Activated CD8-positive, alpha-beta memory T cell treated with anti-CD3 and anti-CD28 coated beads for 1 hour (primary cell): ENCODE measurements around the gene TRABD2B.

Experiments
- DNase-seq, 2 donors: peaks; one replicate each; pipeline ENCODE4 v3.0.0-alpha.2; 2020; ENCODE audit warnings: low read depth in 1 of 2; ENCODE audit errors: extremely low read depth in 1 of 2

Gene TRABD2B

DNA sequence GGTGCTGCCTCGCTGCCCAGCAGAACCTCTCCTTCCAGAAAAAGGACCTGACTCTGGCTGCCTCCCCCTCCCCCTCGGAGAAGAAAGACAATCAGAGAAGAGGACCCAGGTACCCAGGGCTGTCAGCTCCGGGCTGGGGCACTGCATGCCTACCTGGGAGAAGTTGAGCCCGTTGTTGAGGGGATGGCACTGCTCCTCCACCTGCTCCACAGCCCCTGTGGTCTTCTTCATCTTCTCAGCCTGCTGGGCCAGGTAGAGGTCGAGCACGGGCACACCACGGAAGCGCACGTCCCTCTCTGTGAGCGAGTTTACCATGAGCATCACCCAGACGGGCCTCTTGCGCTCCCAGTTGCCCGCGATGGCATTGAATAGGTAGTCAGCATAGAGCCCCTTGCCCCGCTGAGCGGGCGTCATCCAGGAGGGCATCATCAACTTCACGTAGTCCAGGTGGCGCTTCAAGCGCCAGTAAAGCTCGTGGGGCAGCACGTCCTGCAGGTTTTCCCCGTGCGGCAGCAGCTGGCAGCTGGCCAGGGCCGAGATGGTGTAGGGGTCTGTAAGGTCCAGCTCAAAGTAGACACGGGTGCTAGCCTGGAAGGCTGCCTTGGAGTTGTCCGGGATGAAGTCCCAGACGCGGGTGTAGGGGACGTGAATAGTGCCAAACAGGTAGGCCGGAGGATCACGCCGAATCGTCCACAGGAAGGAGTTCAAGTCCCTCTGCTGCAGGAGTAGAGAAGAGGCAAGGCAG lies 3.1 kb downstream of the TRABD2B start:
- DNase-seq = no peak

DNA sequence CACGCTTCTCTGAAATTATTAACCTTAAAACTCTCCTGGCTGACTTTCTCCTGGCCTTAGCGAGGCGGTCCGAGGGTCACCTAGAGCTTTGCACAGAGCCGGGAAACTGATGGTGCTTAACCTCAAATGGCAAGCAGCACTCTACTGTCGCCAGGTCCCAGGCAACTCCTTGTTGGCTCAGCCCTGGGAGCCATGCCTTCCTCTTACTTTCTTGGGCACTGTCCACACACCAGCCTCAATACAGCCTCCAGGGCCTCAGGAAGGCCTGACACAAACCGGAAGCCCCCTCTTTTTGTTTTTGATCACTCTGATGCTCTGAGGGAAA lies 3.8 kb downstream of the TRABD2B start:
- no peak for DNase-seq

DNA sequence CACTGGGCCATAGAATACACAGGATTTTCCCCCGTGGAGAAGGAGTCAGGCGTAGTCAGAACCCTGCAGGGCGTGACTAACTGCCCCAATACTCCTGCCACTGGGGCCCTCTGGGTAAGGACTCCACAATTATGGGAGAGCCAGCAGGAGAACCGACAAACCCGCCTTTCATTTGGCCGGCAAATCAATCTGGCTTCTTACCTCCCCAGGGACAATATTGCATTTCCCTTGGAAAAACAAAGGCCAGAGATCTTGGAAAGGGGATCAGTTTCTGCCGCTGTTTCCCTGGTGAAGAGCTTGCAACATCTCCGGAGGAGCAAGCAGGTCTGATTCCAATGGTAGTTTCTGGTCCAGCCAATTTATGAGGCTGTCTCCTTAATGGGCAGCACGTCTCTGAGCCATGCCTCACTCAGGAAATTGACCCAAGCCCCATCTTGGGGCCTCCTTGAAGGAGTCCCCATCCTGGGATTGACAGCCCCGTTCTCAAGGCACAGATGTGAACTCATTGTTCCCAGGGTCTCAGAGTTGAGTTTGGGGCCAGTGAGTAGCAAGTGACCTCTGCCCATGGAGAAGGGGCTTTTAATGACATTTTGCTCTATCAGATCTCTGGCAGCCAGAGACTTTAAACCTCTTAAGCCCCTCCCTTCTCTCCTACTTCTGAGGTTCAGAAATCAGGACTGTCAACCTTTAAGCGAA lies 4.3 kb downstream of the TRABD2B start:
- no peak for DNase-seq

DNA sequence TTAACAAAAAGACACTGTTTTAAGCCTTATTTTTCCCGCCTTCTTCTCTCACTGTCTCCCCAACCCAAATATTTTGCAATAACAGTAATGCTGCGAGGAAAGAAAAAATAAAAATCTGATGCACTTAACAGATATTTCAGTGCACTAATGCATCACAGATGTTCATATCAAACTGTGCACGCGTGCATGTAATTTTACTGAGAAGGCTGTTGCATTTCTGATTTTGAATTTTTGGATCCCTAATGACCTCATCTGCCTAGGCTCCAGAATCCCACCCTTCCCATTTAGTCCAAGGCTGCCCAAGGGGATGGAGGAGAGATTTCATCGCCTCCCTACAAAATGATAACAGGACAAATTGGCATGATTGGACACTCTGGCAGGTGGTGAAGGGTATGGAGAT lies 5.5 kb downstream of the TRABD2B start:
- no peak for DNase-seq

DNA sequence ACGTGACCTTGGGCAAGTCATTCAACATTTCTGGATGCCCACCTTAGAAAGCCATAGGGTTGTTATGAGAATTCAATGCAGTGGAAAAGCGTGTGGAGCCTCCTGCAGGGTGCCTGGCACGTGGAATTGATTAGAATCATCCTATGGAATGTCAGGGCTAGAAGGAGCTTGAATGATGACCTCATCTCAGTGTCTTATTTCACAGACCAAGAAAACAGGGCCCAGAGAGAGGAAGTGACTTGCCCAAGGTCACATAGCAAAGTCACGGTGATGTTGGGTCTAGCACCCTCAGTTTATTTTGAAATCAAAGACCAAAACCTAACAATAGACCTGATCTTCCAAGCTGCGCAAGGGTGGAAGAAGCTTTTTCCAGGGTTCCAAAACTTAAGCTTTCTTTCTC lies 6.0 kb downstream of the TRABD2B start:
- DNase-seq = no peak

DNA sequence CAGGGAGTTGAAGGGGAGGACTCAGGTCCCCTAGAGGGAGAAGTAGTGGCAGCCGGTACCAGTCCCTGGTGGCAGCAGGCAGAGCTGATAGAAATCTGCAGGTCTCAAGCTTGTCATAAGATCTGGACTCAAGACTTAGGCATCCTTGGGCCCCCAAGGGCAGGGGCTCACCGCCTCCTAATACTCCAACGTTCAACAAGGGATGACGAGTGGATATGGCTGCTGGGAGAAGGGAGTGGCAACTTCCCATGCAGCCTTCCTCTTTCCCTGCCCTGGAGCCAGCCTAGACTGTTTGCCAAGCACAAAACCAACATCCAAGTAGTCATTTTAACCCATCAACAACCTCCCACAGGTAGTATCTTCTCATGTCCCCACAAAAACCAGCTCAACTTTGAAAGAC lies 6.9 kb downstream of the TRABD2B start:
- DNase-seq = no peak

DNA sequence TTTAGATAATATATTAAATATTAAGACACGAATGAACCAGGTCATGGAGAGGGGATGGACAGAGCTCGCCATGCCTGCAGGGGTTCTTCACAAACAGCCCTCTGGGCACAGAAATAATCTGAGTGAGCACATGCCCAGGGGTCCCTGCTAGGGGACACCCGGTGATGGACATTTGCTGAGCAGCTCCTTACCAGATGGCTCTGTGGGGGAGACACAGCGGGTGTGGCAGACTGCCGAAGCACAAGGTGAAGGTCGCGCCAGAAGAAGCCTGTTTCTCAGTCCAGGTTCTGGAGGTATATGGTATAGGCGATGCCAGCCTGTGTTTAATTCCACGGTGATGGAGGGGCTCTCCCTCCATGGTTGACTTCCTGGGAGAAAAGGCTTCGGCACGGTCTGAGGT lies 9.6 kb downstream of the TRABD2B start:
- DNase-seq = no peak

DNA sequence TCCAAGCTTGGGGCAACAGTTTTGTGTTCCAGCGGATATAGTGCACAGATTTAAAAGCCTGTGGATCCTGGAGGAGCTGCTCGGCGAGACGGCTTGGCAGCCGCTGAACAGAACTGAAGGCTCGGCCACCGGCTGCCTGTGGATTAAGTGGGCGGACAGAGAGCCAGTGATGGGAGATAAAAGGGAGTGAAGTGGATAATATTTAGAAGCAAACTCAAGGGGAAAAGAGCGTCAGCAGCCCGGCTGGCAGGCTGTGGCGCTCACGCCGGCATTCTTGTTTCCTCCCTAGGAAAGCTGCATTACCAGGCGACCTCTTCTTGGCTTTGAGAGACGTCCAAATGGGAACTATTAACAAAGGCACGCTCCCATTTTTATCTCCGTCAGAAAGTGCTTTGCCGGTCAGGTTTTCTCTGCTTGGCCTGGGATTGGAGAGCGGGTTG lies 10.4 kb downstream of the TRABD2B start:
- DNase-seq = no peak

DNA sequence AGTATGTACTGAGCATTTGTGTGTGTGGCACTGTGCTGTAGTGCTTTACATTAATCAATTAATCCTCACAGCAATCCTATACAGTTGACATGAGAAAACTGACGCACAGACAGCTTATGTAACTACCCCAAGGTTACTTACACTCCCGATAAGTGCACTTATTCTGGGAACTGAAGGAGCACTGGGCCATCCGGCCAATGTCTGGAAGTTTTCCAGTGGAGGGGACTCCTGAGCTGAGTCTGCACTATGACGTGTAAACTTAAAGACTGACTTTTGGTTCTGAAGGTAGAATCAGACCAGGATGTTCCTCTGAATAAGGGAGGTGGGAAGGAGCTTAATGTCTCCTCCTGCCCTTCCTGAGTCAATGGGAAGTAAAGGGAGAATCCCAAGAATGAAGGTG lies 12.2 kb downstream of the TRABD2B start:
- no peak for DNase-seq

DNA sequence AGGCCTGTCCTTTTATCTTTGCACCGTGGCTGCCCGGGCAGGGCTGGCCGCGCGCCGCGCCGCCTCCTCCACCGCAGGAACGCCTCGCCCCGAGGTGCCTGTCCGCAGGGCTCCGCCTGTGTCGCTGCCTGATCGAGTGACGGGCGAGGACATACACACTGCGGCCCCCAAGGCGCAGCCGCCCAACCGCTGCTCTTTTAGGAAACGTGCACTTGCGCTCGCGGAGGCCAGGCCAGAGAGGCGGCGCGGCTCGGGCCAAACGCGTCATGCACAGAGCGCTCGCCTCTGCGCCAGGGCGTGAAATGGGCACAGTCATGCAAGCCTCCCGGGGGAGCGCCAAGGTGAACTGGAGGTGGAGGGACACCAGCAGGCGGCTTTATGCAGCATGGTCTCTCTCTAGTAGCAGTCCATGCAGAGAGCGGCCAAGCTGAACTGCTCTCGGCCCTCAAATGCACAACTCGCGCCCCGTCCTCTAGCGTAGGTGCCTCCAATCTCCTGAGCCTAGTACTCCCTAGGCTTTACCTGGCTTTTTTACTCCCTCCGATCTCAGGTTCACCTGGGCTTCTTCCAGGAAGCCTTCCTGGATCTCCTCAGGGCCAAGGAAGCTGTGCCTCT lies 12.9 kb downstream of the TRABD2B start:
- no peak for DNase-seq

DNA sequence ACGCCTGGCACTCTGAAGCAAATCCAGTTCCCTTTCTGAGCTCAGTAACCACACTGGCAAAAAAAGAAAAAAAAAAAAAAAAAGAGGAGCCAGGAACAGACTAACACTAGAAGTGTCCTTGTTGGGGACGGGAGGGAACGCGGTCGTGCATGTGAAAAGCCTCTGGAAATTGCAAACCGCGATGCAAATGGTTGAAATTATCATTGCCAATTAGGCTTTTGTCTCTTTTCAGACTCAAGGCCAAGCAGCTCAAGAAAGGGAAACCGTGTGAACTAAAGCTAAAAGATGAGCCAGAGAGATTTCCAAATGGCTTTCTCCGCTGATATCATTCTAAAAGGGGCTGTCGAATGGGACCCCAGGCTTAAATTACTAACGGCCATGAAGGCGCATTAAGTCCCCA lies 13.5 kb downstream of the TRABD2B start:
- DNase-seq = no peak

DNA sequence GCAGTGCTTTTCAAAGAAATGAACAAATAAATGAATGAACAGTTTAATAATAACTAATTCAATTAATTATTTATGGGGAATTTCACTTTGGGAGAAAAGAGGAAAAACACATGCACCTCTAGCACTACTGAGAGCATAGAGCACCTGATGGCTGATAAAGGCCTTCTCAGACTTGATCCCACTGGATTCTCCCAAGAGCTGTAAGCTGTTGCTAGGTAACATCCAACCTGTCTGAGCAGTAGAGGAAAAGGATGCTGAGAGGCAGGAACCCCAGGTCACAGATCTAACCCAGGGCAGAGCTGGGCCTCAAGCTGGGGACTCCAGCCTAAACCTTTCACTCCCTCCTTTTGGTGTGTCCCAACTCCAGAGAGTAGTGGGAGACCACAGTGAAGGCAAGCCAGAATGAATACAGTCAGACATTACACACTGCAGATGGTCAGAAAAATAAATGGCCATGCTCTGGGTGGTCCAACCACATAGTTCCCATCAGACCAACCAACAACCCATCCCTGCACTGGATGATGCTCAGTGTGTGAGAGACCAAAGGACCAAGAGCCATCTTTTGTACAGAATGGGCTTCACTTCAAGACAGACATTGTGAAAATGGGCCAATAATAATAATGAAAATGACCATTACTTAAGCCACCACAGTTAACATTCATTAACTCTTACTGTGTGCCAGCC lies 15.4 kb downstream of the TRABD2B start:
- DNase-seq = no peak

DNA sequence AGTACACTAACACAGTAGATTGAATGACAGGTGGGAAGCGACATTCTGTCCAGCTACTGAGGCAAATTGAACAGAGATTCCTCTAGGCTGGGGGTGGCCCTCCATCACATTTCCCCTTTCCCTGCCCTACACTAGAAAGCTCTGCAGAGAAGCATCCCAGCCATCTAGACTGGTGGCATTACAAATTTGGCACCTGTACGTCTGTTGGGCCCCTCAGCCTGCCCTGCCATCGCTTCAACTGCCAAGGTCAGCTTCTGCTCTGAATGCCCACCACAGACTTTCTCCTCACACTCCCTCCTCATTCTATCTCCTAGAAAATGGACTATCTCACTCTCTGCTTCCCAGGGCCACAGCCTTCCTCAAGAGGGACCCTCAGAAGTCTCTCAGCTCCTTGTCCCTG lies 16.7 kb downstream of the TRABD2B start:
- DNase-seq = no peak

DNA sequence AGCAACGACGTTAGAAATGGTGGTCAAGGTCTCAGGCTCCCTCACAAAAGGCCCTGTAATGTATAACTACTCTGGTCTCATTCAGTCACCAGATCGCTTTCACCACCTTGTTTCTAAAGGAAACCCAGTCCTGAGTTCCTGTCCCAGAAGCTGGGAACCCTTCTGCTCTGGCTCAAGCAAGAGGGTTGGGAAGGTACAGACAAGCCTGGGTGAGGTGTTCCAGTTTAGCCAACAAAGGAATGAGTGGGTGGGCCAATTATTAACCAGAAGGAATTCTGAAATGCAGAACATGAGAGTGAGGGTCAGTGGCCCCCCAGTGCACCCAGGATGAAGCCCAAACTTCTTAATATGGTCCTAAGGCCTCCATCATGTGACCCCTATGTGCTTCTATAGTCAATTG lies 17.5 kb downstream of the TRABD2B start:
- no peak for DNase-seq

DNA sequence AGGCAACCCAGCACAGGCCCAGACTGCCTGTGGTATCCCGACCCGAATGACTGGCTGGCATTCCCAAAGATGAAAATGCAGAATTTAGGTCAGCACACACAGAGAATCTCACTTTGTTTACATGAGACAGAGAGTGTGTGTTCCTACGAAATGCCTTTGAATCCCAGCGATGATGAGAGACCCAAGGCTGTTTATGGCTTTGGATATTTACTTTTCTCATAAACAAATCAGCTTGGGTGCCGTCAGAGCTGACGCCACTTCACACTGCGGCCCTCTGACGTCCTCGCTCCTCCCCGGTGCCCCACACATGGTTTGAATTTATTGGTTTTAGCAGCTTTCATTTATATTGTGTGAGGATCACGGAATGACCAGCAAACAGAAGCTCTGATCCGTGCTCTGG lies 18.7 kb downstream of the TRABD2B start:
- no peak for DNase-seq

DNA sequence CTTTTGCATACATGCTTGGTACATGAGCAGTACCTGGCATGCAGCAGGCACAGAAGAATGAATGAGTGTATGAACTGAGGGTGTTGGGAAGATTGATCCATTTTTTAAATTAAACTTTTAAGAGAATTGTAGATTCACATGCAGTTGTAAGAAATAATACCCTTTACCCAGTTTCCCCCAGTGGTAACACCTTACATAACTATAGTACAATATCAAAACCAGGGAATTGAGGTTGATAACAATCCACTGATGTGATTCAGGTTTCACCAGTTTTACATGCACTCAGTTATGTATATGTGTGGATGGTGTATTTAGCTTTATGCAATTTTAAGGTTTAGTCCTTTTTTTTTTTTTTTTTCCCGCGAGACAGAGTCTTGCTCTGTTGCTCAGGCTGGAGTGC lies 20.5 kb downstream of the TRABD2B start:
- no peak for DNase-seq

DNA sequence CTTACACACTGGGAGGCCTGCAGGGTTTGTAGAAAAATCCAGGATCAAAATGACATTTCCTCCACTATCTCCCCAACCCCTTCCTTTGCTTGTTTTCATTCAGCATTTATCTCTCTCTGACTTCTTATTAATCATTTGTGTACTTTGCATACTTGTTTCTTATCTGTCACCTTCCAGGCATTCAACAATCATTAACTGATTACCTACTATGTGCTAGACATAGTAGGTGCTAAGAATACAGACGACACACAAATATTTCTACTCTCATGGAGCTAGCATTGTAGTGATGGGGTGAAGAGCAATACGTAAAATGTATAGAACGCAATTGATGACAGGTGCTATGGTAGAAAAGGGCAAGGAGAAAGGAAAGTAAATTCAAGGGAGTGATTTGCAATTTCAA lies 20.9 kb downstream of the TRABD2B start:
- DNase-seq = no peak

DNA sequence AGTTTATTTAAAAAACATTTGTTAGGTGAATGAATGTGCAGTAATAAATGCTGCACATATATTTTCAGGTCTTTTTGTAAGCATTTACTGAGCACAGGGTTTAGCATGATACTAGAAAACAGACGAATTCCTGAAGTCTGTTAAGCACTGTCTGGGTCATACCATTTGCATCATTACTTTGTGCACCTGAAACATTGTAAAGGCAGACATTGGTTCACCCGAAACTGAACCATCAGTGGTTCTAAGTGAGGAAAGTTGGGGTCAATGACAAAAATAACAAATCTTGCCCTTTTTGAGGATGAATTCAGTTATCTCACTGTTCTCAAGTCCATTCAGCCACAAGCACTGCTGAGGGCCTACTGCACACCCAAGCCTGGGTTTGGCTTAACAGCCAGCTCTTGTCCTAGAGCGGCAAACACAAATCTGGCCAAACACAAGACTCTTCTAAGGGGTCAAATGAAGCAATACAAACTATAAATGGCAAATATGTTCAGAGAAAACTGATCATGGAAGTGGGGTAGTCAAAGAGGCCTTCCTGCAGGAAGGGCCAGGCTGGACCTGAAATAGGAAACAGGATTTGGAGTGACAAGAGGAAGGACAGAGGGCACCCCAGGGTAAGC lies 21.8 kb downstream of the TRABD2B start:
- DNase-seq = no peak

DNA sequence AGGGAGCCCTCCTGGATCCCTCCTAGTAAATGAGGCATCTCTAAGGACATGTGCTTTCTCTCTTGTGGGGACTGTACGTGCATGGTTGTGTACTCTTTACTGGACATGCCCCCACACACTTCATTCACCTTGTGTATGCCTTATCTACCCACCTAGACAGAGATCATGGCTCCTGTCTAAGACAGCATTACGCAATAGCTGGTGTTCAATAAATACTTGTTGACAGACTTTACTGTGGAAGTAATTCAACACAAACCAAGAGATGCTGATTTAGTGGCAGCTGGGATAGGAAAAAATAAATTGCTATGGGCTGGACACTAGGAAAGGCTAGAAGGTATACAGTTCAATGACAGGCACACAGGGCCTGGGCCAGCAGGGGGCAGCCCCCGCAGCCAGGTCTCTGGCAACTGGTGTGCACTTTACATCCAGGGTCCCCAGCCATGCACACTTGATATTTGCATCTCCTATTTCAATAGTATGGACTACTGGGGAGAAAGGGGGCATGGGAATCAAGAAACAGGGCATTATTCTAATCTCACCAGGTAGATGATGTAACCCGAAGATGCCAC lies 24.2 kb downstream of the TRABD2B start:
- no peak for DNase-seq

DNA sequence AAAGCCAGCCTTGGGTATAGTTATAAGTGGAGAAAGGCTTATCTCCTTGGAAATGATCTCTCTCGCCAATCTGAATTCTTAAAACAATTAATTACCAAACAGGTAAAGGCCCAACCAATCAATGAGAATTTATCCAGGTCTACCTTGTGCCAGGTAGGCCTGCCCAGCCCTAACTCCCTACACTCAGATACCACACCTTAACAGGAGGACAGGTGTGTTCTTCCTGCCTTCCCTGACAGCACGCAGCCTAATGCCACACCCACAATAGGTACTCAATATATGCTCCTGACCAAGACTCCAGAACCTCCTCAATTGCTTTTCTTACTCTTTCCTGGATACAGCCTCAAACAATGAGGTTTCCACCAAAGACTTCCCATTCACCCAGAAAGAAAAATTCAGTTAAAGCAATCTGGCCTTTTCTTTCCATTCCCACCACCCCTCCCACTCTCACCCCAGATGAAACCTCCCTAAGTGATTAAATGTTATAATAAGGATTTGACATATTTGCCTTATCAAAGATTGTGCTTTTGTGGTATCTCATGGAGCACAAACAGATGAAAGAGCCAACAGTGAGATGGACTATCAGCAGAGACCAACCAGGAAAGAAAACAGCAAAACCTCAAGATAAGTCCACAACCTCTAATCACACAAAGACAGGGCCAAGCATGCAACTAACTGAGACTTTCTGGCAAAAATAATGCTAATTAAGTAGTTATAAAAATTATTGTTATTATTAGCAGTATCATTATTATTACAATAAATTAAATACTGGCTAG lies 25.6 kb downstream of the TRABD2B start:
- DNase-seq = no peak
